GM20000 (cell line): ENCODE data around the gene CD226.

ENCODE experiments used
- DNase-seq: peaks from one replicate; pipeline ENCODE4 v3.0.0; 2012; ENCODE audit warnings: low spot score
- TF ChIP-seq, protein P1 (sequence below): IDR thresholded peaks from 2 replicates; pipeline ENCODE4 v1.5.1; 2012; ENCODE audit warnings: mild to moderate bottlenecking, control low read depth; ENCODE audit errors: extremely low read depth, missing control alignments

CD226 gene

DNA sequence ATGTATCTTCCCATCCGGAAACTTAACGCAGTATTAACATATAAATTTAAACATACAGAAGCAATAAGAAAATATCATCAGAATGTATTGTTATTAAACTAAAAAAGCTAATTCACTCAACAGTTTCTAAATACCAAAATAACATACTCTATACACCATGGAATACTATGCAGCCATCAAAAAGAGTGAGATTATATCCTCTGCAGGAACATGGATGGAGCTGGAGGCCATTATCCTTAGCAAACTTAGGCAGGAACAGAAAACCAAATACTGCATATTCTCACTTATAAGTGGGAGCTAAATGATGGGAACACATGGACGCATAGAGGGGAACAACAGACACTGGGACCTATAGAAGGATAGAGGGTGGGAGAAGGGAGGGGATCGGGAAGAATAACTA is 127.1 kb downstream of the CD226 start:
- no peak for DNase-seq
- TF ChIP-seq, protein P1, sequence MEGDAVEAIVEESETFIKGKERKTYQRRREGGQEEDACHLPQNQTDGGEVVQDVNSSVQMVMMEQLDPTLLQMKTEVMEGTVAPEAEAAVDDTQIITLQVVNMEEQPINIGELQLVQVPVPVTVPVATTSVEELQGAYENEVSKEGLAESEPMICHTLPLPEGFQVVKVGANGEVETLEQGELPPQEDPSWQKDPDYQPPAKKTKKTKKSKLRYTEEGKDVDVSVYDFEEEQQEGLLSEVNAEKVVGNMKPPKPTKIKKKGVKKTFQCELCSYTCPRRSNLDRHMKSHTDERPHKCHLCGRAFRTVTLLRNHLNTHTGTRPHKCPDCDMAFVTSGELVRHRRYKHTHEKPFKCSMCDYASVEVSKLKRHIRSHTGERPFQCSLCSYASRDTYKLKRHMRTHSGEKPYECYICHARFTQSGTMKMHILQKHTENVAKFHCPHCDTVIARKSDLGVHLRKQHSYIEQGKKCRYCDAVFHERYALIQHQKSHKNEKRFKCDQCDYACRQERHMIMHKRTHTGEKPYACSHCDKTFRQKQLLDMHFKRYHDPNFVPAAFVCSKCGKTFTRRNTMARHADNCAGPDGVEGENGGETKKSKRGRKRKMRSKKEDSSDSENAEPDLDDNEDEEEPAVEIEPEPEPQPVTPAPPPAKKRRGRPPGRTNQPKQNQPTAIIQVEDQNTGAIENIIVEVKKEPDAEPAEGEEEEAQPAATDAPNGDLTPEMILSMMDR, result no peak

DNA sequence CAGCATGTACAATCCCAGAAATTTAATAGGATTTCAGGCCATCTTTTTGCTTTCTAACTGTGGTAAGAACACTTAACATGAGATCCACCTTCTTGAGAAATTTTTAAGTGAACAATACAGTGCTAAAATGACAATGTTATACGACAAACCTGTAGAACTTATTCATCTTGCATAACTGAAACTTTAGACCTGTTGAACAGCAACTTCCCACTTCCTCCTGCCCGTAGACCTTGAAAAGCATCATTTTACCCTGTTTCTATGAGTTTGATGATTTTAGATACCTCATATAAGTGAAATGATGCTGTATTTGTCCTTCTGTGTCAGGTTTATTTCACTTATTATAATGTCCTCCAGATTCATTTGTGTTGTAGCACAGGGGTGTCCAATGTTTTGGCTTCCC is 128.2 kb downstream of the CD226 start:
- TF ChIP-seq, protein P1, result no peak
- DNase-seq, result no peak

DNA sequence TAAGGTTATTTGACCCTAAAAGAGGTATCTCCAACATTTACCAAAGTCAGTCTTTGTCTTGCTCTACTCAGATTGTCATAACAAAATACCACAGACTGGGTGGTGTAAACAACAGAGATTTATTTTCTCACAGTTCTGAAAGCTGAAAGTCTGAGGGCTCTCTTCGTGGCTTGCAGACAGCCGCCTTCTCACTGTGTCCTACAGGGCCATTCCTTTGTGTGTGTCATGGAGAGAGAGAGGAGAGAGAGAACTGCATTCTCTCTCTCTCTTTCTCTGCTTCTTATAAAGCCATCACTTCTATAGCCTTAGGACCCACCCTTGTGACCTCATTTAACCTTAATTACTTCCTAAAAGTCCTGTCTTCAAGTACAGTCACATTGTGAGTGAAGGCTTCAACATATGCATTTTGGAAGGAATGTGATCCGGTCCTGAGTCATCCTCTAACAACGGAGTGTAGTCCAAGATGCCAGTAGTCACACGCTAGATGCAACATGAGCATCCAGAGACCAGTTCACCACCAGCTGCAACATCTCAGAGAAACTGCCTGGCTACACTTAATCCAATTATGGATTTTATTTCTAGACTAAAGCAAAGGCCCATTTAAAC is 130.2 kb downstream of the CD226 start:
- TF ChIP-seq, protein P1, result no peak
- no peak for DNase-seq

DNA sequence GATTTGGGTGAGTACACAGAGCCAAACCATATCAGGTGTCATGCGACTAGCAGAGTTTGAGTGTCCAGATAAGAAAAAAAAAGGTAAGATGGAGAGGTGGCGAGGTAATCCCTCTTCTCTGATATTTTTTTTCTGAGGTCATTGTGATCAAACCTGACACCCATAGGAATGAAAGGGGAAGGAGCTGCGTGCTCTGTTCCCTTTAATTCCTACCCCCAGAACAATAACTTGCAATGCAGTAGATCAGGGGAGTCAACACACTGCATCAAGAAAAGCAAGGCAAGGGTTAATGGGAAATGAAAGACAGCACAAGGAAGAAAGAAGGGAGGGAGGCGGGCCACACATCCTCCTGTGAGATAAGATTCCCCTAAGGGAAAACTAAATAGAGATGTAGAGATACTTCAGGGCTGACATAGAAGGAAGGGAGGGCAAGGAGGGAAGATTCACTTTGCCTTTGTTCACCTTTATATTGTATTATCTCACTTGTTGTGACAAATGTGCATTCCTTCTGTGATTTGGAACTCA is 132.8 kb downstream of the CD226 start:
- DNase-seq, result no peak
- TF ChIP-seq, protein P1, result no peak

DNA sequence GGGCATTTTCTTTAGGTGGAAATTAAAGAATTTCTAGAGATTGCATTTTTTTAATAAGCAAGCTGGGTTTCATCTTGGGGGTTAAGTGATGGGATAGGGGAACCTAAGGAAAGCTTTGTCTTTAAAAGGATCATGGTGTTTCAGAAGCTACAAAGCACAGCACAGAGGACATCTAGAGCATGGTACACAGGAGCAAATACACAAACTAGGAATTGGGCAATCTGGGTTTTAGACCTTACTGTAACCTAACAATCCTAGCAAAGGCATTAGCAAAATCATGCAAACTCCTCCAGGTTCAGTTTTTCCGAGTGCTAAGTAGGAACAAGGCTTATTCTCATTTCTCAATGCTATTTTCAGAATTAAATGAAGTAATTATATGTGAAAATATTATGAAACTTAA is 134.1 kb downstream of the CD226 start:
- TF ChIP-seq, protein P1, result no peak
- no peak for DNase-seq

DNA sequence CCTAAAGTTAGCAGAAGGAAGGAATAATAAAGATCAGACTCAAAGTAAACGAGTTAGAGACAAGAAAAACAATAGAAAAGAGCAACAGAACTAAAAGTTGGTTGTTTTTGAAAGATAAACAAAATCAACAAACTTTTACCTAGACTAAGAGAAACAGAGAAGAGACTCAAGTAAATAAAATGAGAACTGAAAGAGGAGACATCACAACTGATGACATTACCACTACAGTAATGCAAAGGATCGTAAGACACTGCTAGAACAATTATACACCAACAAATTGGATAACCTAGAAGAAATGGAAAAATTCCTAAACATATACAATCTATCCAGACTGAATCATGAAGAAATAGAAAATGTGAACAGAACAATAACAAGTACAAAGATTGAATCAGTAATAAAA is 139.3 kb downstream of the CD226 start:
- TF ChIP-seq, protein P1, result no peak
- DNase-seq, result no peak

DNA sequence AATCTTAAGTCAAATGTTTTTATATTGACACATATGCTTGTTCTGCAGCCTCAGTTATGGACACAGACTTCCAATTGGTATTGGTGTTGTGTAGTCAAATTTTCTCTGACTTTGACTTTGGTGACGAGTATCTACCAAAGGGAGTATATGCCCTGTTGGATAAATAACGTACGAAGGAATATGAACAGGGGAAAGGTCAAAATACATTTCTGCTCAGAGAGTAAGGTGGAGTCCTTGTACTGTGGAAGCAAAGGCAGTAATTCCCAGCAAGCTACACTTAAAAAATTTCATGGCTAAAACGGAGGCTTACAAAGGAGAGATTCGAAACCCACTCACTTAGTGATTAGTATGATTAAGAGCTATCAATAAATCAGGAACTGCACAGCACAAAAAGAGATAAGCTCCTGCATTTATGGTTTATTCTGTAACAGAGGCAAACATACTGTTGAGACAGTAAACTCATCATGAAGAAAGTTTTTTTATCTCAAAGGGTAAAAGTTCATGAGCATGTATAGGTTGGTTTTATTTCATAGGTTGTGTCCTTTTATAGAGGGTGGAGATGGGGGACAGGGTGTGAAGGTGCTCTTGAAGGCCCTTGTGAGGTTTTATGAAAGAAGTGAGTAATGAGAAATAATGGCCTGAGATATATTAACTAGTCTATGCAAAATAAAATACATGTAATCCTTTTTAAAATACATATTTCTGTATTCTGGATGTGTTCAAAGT is 142.7 kb downstream of the CD226 start:
- TF ChIP-seq, protein P1, result no peak
- no peak for DNase-seq
